Measurements from ENCODE around the gene GBP5.
A peak's percentile ranks its signal among the peaks of the same experiment; 100 is the strongest.
"Not testable (repeated sequence)": the region's sequence is repeated elsewhere in the genome, so short reads cannot be mapped to it uniquely, and the experiment has no call there.

The GBP5 gene

GRCh38 chr1:89261926-89262515 is 10.6 kb downstream of the GBP5 start:
- Mint-ChIP-seq H3K27ac (peak overlapping the region; percentile 81), H3K9me3 (no peaks in the 10 kb centered on the region), H3K4me3 (peak overlapping the region; percentile 69), H3K27me3 (no peaks in the 10 kb centered on the region), H3K36me3 (peaks cover 60% of the 10 kb centered on the region), H3K4me1 (peaks cover 78% of the 10 kb centered on the region)

- peaks cover 58% of the 10 kb centered on the region for H3K36me3 Mint-ChIP-seq
- peak overlapping the region; percentile 67 for H3K4me3 Mint-ChIP-seq
- no peaks in the 10 kb centered on the region for H3K9me3 Mint-ChIP-seq
- H3K4me1 Mint-ChIP-seq: peaks cover 76% of the 10 kb centered on the region
- H3K27ac Mint-ChIP-seq: peak overlapping the region; percentile 63
- no peaks in the 10 kb centered on the region for H3K27me3 Mint-ChIP-seq
These were observed 11.9 kb downstream of the GBP5 start for GRCh38 chr1:89260566-89261255.

GRCh38 chr1:89260042-89260441 is 12.6 kb downstream of the GBP5 start:
- Mint-ChIP-seq H3K27ac (peak overlapping the region; percentile 84), H3K36me3 (peaks cover 56% of the 10 kb centered on the region), H3K27me3 (no peaks in the 10 kb centered on the region), H3K9me3 (peaks cover 2% of the 10 kb centered on the region), H3K4me3 (peak overlapping the region; percentile 73), H3K4me1 (peaks cover 74% of the 10 kb centered on the region)

GRCh38 chr1:89259283-89259971 is 13.2 kb downstream of the GBP5 start:
- H3K4me3 Mint-ChIP-seq: peak overlapping the region; percentile 73
- H3K27me3 Mint-ChIP-seq: no peaks in the 10 kb centered on the region
- H3K27ac Mint-ChIP-seq: peak overlapping the region; percentile 84
- H3K36me3 Mint-ChIP-seq: peaks cover 57% of the 10 kb centered on the region
- peaks cover 8% of the 10 kb centered on the region for H3K9me3 Mint-ChIP-seq
- H3K4me1 Mint-ChIP-seq: peaks cover 73% of the 10 kb centered on the region

- Mint-ChIP-seq H3K4me3 (peak overlapping the region; percentile 19), H3K9me3 (peaks cover 22% of the 10 kb centered on the region), H3K27ac (peak overlapping the region; percentile 76), H3K36me3 (peaks cover 60% of the 10 kb centered on the region), H3K4me1 (peaks cover 64% of the 10 kb centered on the region), H3K27me3 (no peaks in the 10 kb centered on the region)
These were observed 15.6 kb downstream of the GBP5 start for GRCh38 chr1:89257041-89257440.

GRCh38 chr1:89255581-89255980 is 17.1 kb downstream of the GBP5 start:
- H3K27ac Mint-ChIP-seq, H3K4me3 Mint-ChIP-seq, H3K27me3 Mint-ChIP-seq: not testable (repeated sequence)
- peaks cover 57% of the 10 kb centered on the region for H3K36me3 Mint-ChIP-seq
- peaks cover 22% of the 10 kb centered on the region for H3K9me3 Mint-ChIP-seq
- peaks cover 63% of the 10 kb centered on the region for H3K4me1 Mint-ChIP-seq

- no peaks in the 10 kb centered on the region for H3K27me3 Mint-ChIP-seq
- H3K36me3 Mint-ChIP-seq: peaks cover 56% of the 10 kb centered on the region
- peaks cover 22% of the 10 kb centered on the region for H3K9me3 Mint-ChIP-seq
- H3K27ac Mint-ChIP-seq: peak overlapping the region; percentile 70
- H3K4me3 Mint-ChIP-seq: no peak overlapping the region
- H3K4me1 Mint-ChIP-seq: peaks cover 64% of the 10 kb centered on the region
These were observed 17.9 kb downstream of the GBP5 start for GRCh38 chr1:89254658-89255287.

- Mint-ChIP-seq H3K36me3 (peaks cover 32% of the 10 kb centered on the region), H3K27ac (no peak overlapping the region), H3K9me3 (peaks cover 10% of the 10 kb centered on the region), H3K4me1 (peaks cover 31% of the 10 kb centered on the region), H3K4me3 (no peak overlapping the region), H3K27me3 (no peaks in the 10 kb centered on the region)
These were observed 29.6 kb downstream of the GBP5 start for GRCh38 chr1:89243046-89243445.
